HepG2 (cell line): ENCODE measurements around the gene JMJD6. TPM values are rescaled to one million over a fixed set of nuclear protein-coding genes. Genes with fewer than 3 reads are reported as not detected.

ENCODE experiments used
- ATF7-NPFF ChIP-seq: sonication (generic); formaldehyde crosslinking; IDR thresholded peaks from 2 replicates; pipeline ENCODE4 v1.8.1; 2023; ENCODE audit warnings: mild to moderate bottlenecking, low read depth, missing genetic modification reagents, moderate library complexity
- MED1 ChIP-seq: sonication (generic); formaldehyde crosslinking; IDR thresholded peaks from 2 replicates; pipeline ENCODE4 v1.4.0; 2020; ENCODE audit warnings: missing genetic modification reagents
- NFATC3 ChIP-seq: sonication (generic); formaldehyde crosslinking; IDR thresholded peaks from 2 replicates; pipeline ENCODE4 v1.5.1; 2020; ENCODE audit warnings: mild to moderate bottlenecking, missing genetic modification reagents
- POLR2AphosphoS5 ChIP-seq: IDR thresholded peaks from 2 replicates; pipeline ENCODE4 v1.6.1; 2012; ENCODE audit warnings: low read depth, low read length
- RNF2 ChIP-seq: fragments of 450-650 bp; conservative IDR thresholded peaks from 2 replicates; pipeline ENCODE4 v1.6.1; 2016; ENCODE audit warnings: low read depth
- SAP130 ChIP-seq: IDR thresholded peaks from 2 replicates; pipeline ENCODE4 v1.6.1; 2016; ENCODE audit warnings: low read depth
- SMARCE1 ChIP-seq: fragments of 450-650 bp; IDR thresholded peaks from 2 replicates; pipeline ENCODE4 v1.6.1; 2017; ENCODE audit warnings: borderline replicate concordance
- SUZ12 ChIP-seq: fragments of 150-350 bp; IDR thresholded peaks from 2 replicates; pipeline ENCODE4 v1.6.1; 2014; ENCODE audit warnings: low read depth, low read length
- TOE1 ChIP-seq: sonication (generic); formaldehyde crosslinking; IDR thresholded peaks from 2 replicates; pipeline ENCODE4 v1.4.0; 2020; ENCODE audit warnings: mild to moderate bottlenecking, missing genetic modification reagents
- TOPORS ChIP-seq: sonication (generic); formaldehyde crosslinking; IDR thresholded peaks from 2 replicates; pipeline ENCODE4 v1.8.0; 2023; ENCODE audit warnings: mild to moderate bottlenecking, missing genetic modification reagents
- ZNF207 ChIP-seq: fragments of 450-650 bp; IDR thresholded peaks from 2 replicates; pipeline ENCODE4 v1.6.1; 2016; ENCODE audit warnings: antibody characterized with exemption, borderline replicate concordance
- ZNF441 ChIP-seq: sonication (generic); formaldehyde crosslinking; IDR thresholded peaks from 2 replicates; pipeline ENCODE4 v1.7.0; 2021; ENCODE audit warnings: missing genetic modification reagents, borderline replicate concordance
- ZNF772 ChIP-seq: sonication (generic); formaldehyde crosslinking; IDR thresholded peaks from 2 replicates; pipeline ENCODE4 v1.5.0; 2020; ENCODE audit warnings: mild to moderate bottlenecking, missing genetic modification reagents
- polyA plus RNA-seq, 8 experiments: library from polyadenylated mRNA; depleted of rRNA in 3 of 8; stranded (reverse) in 7 of 8; unstranded in 1 of 8; fragments of >200 nt; fragmentation: Illumina TruSeq in 4 of 8; extraction: Trizol in 4 of 8; gene quantifications; 2 replicates each; pipeline versions ENCODE4 v1.2.1 to v1.2.3, GENCODE V29; 2011 to 2016; ENCODE audit warnings: low read depth in 4 of 8, missing spikeins in 1 of 8, mixed read lengths in 1 of 8; ENCODE audit not compliant: insufficient read depth in 1 of 8
- total RNA-seq, 5 experiments: library from RNA; depleted of rRNA; stranded (reverse); fragments of >200 nt; fragmentation: Illumina TruSeq; extraction: Trizol; gene quantifications; 2 replicates each; pipeline ENCODE4 v1.2.3, GENCODE V29; 2016; ENCODE audit warnings: low read depth in 1 of 5
- TF ChIP-seq, protein P1 (sequence below): sonication (generic); formaldehyde crosslinking; IDR thresholded peaks from 2 replicates; pipeline ENCODE4 v1.5.1; 2020; ENCODE audit warnings: missing genetic modification reagents, mild to moderate bottlenecking, borderline replicate concordance
- TF ChIP-seq, protein P2 (sequence below): sonication (generic); formaldehyde crosslinking; conservative IDR thresholded peaks from 2 replicates; pipeline ENCODE4 v1.4.0; 2020; ENCODE audit warnings: missing genetic modification reagents
- TF ChIP-seq, protein P3 (sequence below): sonication (generic); formaldehyde crosslinking; IDR thresholded peaks from 2 replicates; pipeline ENCODE4 v1.4.0; 2020; ENCODE audit warnings: missing genetic modification reagents
- TF ChIP-seq, protein P4 (sequence below): sonication (generic); formaldehyde crosslinking; IDR thresholded peaks from 2 replicates; pipeline ENCODE4 v1.4.0; 2020; ENCODE audit warnings: mild to moderate bottlenecking, missing genetic modification reagents
- TF ChIP-seq, protein P5 (sequence below): sonication (generic); formaldehyde crosslinking; IDR thresholded peaks from 2 replicates; pipeline ENCODE4 v1.9.0; 2021; ENCODE audit warnings: missing genetic modification reagents, borderline replicate concordance

JMJD6 gene
- total and polyA plus RNA-seq, 2 of the 13 experiments (the other 11 are each of a cell fraction or from before 2014, with no cell fraction given): 33.6 to 41.0 TPM

DNA sequence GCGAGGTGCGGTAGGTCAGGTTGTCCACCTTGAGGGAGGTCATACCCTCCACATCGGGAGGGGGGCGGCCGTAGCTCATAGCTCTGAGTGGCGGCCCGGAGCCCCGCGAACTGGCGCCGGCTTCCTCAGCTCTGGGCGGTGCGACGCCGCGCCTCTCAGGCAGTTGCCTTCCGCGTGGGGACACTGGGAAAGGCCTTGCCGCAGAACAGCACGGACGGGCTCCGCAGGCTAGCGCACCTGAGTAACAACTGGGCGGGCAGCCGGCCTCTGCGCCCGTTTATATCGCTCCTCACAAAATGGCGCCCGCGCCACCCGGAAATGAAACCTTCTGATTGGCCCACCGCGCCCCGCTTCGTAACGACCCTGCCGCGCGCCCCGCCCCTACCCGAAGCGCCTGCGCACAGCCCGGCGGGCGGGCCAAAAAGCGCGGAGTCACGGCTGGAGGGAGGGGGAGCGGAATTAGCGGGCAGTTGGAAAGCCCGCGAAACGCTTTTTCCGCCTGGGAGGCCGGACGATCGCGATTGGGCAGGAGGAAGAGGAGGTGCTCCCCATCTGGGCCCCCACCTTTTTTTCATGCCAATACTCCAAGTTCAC is 10.8 kb upstream of the JMJD6 start, which contains the start of gene SRSF2 (continued):
- TF ChIP-seq TOE1 (CRISPR knock-in tag) (peak; percentile 34; the same call in 1 of the 2 replicates), ZNF441 (CRISPR knock-in tag) (peak; percentile 56; the same call in 1 of the 2 replicates), NFATC3 (CRISPR knock-in tag) (no peak), RNF2 (peak; percentile 41; the same call in 1 of the 2 replicates), SUZ12 (no peak), ATF7-NPFF (CRISPR knock-in tag) (peak; percentile 89), ZNF772 (peak; percentile 93), TOPORS (CRISPR knock-in tag) (no peak), POLR2AphosphoS5 (peak; percentile 99), SAP130 (CRISPR knock-in tag) (peak; percentile 94), MED1 (peak; percentile 76), ZNF207 (no peak), SMARCE1 (no peak)
- TF ChIP-seq, protein P1, sequence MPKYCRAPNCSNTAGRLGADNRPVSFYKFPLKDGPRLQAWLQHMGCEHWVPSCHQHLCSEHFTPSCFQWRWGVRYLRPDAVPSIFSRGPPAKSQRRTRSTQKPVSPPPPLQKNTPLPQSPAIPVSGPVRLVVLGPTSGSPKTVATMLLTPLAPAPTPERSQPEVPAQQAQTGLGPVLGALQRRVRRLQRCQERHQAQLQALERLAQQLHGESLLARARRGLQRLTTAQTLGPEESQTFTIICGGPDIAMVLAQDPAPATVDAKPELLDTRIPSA (CRISPR knock-in tag): peak; percentile 91
- TF ChIP-seq, protein P2, sequence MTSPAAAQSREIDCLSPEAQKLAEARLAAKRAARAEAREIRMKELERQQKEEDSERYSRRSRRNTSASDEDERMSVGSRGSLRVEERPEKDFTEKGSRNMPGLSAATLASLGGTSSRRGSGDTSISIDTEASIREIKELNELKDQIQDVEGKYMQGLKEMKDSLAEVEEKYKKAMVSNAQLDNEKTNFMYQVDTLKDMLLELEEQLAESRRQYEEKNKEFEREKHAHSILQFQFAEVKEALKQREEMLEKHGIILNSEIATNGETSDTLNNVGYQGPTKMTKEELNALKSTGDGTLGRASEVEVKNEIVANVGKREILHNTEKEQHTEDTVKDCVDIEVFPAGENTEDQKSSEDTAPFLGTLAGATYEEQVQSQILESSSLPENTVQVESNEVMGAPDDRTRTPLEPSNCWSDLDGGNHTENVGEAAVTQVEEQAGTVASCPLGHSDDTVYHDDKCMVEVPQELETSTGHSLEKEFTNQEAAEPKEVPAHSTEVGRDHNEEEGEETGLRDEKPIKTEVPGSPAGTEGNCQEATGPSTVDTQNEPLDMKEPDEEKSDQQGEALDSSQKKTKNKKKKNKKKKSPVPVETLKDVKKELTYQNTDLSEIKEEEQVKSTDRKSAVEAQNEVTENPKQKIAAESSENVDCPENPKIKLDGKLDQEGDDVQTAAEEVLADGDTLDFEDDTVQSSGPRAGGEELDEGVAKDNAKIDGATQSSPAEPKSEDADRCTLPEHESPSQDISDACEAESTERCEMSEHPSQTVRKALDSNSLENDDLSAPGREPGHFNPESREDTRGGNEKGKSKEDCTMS (CRISPR knock-in tag): no peak
- TF ChIP-seq, protein P3, sequence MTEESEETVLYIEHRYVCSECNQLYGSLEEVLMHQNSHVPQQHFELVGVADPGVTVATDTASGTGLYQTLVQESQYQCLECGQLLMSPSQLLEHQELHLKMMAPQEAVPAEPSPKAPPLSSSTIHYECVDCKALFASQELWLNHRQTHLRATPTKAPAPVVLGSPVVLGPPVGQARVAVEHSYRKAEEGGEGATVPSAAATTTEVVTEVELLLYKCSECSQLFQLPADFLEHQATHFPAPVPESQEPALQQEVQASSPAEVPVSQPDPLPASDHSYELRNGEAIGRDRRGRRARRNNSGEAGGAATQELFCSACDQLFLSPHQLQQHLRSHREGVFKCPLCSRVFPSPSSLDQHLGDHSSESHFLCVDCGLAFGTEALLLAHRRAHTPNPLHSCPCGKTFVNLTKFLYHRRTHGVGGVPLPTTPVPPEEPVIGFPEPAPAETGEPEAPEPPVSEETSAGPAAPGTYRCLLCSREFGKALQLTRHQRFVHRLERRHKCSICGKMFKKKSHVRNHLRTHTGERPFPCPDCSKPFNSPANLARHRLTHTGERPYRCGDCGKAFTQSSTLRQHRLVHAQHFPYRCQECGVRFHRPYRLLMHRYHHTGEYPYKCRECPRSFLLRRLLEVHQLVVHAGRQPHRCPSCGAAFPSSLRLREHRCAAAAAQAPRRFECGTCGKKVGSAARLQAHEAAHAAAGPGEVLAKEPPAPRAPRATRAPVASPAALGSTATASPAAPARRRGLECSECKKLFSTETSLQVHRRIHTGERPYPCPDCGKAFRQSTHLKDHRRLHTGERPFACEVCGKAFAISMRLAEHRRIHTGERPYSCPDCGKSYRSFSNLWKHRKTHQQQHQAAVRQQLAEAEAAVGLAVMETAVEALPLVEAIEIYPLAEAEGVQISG: peak; percentile 88
- TF ChIP-seq, protein P4, sequence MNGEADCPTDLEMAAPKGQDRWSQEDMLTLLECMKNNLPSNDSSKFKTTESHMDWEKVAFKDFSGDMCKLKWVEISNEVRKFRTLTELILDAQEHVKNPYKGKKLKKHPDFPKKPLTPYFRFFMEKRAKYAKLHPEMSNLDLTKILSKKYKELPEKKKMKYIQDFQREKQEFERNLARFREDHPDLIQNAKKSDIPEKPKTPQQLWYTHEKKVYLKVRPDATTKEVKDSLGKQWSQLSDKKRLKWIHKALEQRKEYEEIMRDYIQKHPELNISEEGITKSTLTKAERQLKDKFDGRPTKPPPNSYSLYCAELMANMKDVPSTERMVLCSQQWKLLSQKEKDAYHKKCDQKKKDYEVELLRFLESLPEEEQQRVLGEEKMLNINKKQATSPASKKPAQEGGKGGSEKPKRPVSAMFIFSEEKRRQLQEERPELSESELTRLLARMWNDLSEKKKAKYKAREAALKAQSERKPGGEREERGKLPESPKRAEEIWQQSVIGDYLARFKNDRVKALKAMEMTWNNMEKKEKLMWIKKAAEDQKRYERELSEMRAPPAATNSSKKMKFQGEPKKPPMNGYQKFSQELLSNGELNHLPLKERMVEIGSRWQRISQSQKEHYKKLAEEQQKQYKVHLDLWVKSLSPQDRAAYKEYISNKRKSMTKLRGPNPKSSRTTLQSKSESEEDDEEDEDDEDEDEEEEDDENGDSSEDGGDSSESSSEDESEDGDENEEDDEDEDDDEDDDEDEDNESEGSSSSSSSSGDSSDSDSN (CRISPR knock-in tag): peak; percentile 89
- TF ChIP-seq, protein P5, sequence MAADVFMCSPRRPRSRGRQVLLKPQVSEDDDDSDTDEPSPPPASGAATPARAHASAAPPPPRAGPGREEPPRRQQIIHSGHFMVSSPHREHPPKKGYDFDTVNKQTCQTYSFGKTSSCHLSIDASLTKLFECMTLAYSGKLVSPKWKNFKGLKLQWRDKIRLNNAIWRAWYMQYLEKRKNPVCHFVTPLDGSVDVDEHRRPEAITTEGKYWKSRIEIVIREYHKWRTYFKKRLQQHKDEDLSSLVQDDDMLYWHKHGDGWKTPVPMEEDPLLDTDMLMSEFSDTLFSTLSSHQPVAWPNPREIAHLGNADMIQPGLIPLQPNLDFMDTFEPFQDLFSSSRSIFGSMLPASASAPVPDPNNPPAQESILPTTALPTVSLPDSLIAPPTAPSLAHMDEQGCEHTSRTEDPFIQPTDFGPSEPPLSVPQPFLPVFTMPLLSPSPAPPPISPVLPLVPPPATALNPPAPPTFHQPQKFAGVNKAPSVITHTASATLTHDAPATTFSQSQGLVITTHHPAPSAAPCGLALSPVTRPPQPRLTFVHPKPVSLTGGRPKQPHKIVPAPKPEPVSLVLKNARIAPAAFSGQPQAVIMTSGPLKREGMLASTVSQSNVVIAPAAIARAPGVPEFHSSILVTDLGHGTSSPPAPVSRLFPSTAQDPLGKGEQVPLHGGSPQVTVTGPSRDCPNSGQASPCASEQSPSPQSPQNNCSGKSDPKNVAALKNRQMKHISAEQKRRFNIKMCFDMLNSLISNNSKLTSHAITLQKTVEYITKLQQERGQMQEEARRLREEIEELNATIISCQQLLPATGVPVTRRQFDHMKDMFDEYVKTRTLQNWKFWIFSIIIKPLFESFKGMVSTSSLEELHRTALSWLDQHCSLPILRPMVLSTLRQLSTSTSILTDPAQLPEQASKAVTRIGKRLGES (CRISPR knock-in tag): peak; percentile 85; the same call in 1 of the 2 replicates
